Upper lobe of left lung (tissue), 4 donors: Measurements from ENCODE around the gene CPM.

ENCODE experiments used
- CTCF ChIP-seq, 6 experiments: fragments of 450-650 bp in 4 of 6; fragments of 200-600 bp in 2 of 6; sonication (generic) in 2 of 6; IDR thresholded peaks; one replicate each; pipeline ENCODE4 v1.5.1; 2016 to 2019; ENCODE audit warnings: antibody characterized with exemption in 6 of 6
- EP300 ChIP-seq, 4 donors: sonication (generic); formaldehyde crosslinking; IDR thresholded peaks; one replicate each; pipeline ENCODE4 v1.5.1; 2017; ENCODE audit warnings: antibody characterized with exemption in 4 of 4, control low read depth in 2 of 4
- POLR2A ChIP-seq, 4 donors: fragments of 450-650 bp; IDR thresholded peaks; one replicate each; pipeline ENCODE4 v1.5.1; 2016 to 2017; ENCODE audit warnings: antibody characterized with exemption in 4 of 4, mild to moderate bottlenecking in 2 of 4
- POLR2AphosphoS5 ChIP-seq, 2 donors: sonication (generic); formaldehyde crosslinking; IDR thresholded peaks; one replicate each; pipeline ENCODE4 v1.5.1; 2017; ENCODE audit warnings: antibody characterized with exemption in 2 of 2

GRCh38 chr12:68814490-68815231, 118.3 kb downstream of the CPM start:
- TF ChIP-seq CTCF (IDR thresholded peaks at IDR 0.05) (no peak), POLR2AphosphoS5 (IDR thresholded peaks at IDR 0.05) (no peak), EP300 (IDR thresholded peaks at IDR 0.05) (no peak), POLR2A (IDR thresholded peaks at IDR 0.05) (no peak)
